Activated CD8-positive, alpha-beta memory T cell treated with anti-CD3 and anti-CD28 coated beads, Interleukin-2, amount 50 U/mL, for 1 hour (primary cell): ENCODE data around the gene SARNP.
"Not testable (repeated sequence)": the region's sequence is repeated elsewhere in the genome, so short reads cannot be mapped to it uniquely, and the experiment has no call there.

Source experiments
- DNase-seq: peaks from one replicate; pipeline ENCODE4 v3.0.0-alpha.2; 2020; ENCODE audit errors: extremely low read depth

The SARNP gene

GRCh38 chr12:55797068-55797467 is 20.5 kb downstream of the SARNP start:
- DNase-seq: no peak

- no peak for DNase-seq
These were observed 21.6 kb downstream of the SARNP start for GRCh38 chr12:55795950-55796349.

GRCh38 chr12:55789893-55790292 is 27.6 kb downstream of the SARNP start:
- DNase-seq: no peak

GRCh38 chr12:55789171-55789570 is 28.4 kb downstream of the SARNP start:
- DNase-seq: no peak

GRCh38 chr12:55788546-55788945 is 29.0 kb downstream of the SARNP start:
- no peak for DNase-seq

DNA sequence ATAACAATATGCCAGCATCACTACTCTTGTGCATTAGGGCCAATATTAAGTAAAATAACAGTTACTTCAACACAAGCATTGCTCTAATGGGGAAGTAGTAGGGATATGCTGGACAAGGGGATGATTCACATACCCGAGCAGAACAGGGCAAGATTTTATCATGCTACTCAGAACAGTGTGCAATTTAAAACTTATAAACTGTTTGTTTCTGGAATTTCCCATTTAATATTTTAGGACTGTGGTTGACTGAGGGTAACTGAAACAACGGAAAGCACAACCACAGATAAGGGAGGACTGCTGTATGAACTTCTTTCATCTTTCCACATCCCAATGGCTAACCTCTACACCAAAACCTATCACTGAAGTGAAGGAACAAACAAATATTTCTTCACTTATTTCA is 36.8 kb downstream of the SARNP start:
- no peak for DNase-seq

- no peak for DNase-seq
These were observed 39.7 kb downstream of the SARNP start for GRCh38 chr12:55777856-55778255.

- no peak for DNase-seq
These were observed 45.8 kb downstream of the SARNP start for GRCh38 chr12:55771736-55772135.

- no peak for DNase-seq
These were observed 50.4 kb downstream of the SARNP start for GRCh38 chr12:55767156-55767555.

DNA sequence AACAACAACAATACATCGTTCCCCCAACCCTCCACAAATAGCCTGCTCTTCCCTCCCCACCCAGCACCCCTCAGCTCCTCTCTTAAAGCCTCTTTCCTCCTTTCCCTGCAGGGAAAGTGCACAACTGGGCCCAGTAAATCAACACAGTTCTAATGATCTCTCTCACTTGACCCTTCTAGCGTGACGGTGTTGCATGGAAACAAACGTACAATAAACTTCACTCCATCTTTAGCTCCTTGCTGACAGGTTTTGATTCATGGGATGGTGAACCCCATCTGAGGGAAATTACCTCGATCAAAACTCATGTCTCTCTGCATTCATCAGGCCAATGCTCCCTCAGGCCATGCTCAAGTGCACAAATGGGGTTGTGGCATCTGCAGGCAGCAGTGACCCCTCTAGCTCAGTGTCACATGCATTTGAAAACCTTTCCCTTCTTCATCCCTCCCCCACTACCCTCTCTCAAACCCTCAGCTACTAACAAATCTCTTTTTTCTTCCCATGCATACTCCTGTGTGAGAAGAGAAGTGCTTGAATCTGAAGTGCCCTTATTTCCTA is 51.7 kb downstream of the SARNP start:
- no peak for DNase-seq

- no peak for DNase-seq
These were observed 54.9 kb downstream of the SARNP start for GRCh38 chr12:55762646-55763045.

DNA sequence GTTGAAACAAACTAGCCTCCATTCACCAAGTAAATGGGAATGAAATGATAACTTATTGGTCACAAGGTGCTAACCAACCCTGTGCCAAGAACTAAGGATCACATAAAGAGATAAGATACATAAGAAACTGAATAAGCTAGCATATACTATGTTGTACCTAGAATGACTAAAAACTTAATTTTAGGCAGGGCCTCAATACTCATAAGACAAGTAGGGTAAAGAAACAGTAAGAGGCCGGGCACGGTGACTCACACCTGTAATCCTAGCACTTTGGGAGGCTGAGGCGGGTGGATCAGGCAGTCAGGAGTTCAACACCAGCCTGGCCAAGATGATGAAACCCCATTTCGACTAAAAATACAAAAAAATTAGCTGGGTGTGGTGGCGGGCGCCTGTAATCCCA is 56.9 kb downstream of the SARNP start:
- no peak for DNase-seq

DNA sequence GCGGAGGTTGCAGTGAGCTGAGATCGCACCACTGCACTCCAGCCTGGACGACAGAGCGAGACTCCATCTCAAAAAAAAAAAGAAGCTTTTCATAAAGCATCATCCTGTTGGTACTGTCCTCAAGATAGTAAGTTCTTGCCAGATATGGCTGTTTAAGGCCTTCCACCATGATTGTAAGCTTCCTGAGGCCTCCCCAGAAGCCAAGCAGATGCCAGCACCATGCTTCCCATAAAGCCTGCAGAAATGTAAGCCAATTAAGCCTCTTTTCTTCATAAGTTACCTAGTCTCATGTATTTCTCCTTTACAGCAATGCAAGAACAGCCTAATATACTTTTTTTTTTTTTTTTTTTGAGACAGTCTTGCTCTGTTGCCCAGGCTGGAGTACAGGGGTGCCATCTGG is 58.9 kb downstream of the SARNP start:
- DNase-seq: not testable (repeated sequence)

DNA sequence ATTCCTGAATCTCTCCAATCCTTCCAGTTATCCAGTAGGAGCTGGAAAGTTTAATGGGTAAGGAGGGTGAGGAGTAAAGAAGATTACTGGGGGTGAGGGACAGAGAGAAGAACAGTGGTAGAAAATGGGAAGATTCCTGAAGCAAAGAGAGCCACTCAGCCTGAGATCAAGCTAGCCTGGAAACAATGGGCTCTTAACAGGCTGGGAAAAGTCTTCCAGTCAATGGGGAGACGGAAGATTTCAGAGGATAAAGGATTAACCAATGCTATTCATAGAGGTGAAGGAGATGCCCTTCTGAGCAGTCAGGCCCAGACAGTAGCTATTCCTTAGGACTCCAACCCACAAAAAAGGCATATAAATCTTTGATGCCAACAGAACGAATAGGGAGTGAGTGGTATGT is 59.8 kb downstream of the SARNP start:
- no peak for DNase-seq

DNA sequence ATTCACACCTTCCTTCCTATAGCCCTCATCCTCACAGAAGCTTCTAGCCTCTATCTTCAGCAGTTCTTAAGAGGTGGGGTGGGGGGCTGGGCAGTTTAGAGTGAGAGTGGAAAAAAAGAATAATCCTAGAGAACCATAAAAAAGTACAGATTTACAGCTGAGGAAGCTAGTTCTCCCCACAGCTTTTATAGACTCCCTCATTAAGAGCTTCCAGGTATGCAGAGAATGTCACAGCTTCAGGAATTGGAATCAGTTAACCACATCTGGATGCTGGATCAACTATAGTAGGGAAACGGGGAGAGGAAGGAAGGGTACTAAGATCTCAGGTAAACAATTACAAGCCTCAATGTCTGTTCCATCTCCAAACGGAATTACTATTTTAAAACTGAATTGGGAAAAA is 62.3 kb downstream of the SARNP start:
- no peak for DNase-seq

- no peak for DNase-seq
These were observed 69.1 kb downstream of the SARNP start for GRCh38 chr12:55748230-55748993.

DNA sequence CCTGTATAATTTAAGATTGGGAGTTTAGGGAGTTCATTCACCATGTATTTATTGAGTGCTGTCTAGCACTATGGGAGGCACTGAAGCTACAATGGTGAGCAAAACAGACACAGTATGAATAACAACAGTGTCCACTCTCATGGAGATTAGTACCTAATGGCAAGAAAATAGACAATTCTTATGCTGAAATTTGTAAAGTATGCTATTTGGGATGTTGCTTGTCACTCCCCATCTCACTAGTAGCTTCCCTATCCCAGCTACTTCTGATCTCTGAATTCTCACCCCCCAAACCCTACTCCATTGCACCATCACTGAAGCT is 70.7 kb downstream of the SARNP start:
- no peak for DNase-seq

- DNase-seq: no peak
These were observed 71.2 kb downstream of the SARNP start for GRCh38 chr12:55746174-55746912.

GRCh38 chr12:55745361-55746173 is 72.0 kb downstream of the SARNP start:
- no peak for DNase-seq

DNA sequence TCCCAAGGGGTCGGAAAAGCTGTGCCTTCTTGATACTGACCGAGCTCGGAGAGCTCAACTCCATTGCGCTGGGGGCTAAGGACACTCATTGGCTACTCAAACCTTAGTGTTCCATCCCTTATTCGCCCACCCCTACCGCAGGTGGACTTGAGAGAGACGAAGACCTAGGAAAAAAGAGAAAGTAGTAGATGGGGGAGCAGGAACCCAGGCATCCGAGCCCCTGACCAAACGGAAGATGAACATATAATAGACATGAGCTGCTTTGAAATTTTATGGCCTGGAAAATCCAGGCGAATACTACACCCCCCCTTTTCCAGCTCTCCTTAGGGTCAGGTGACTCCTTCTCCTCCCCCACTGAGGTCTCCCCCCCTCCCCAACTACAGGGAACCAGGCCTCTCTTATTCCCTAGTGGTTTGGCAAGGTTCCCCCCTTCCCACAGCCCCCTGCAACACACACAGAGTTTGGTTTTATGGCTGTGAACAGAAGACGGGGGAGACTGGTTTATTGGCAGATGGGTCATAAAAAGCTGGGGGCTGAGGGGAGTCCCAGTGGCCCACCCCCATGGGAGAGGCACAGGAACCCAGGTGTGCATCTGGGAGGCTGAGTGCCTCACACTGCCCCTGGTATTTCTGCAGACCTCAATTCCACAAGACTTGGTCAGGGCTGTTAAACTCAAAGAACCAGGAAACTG is 73.0 kb downstream of the SARNP start:
- DNase-seq: no peak

GRCh38 chr12:55743406-55744339 is 73.9 kb downstream of the SARNP start:
- no peak for DNase-seq
